ENCODE measurements around the gene STARD6. TPM values are rescaled to one million over a fixed set of nuclear protein-coding genes. Genes with fewer than 3 reads are reported as not detected.

STARD6 gene, protein sequence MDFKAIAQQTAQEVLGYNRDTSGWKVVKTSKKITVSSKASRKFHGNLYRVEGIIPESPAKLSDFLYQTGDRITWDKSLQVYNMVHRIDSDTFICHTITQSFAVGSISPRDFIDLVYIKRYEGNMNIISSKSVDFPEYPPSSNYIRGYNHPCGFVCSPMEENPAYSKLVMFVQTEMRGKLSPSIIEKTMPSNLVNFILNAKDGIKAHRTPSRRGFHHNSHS
- total RNA-seq (not detected), polyA plus RNA-seq (not detected)
- long read RNA-seq, donor 1 = 0 reads
- long read RNA-seq, donor 2 = 0 reads

DNA sequence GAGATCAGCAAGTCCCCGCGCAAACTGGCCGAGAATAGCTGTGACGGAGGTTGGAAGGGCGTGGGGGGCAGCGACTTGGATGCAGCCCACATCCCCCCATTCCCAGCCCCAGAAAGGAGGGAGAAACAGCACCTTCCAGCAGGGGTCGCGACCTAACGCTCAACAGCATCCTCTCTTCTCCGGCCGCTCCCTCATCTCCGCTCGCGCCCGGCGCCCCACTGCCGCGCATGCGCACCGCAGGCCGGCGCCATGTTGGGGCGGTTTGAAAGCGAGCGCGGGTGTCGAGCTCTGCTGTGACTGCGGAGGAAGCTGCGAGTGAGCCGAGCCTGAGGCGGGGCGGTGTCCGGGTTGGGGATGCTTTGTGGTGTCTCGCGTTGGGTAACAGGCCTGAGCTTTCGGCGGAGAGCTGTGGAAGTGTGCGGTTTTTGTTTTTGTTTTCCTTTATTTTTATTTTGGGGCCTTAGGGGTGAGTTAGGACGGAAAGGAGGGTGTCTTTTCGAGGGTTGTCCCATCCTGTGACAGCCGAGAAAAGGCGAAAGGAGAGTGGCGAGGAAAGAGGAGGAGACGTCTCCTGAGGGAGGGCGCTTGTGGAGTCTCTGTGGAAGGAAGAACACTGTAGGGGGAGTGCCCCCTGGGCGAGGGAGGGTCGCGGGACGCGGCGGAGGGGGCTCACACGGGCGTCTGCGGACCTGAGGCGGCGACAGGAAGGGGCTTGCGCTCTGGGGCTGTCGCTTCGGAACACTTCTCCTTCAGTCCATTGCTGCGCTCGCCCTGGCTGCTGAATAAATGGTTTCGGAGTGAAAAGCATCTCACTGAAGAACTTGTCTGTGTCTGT, at the start of gene STARD6, which contains the start of gene C18orf54:
Gene STARD6, minus strand, starts transcription at position 199 of the 835 bp plus-strand sequence. CDS start 3,285 bp downstream, outside the sequence.
Gene C18orf54, plus strand, starts transcription at position 247 of the 835 bp plus-strand sequence. CDS start 2,667 bp downstream, outside the sequence.
- WGBS, 2 donors = 0% methylated on average over 58 to 62 of the region's 62 CpGs
- DNase-seq (peak; percentile 92 to 94), ATAC-seq (ENCODE audit: low FRiP score) (peak; percentile 98)
- Histone ChIP-seq H3K36me3 (ENCODE audit: control insufficient read depth in 1 of 2, insufficient read depth in 2 of 2, low read length in 1 of 2) (no peaks in the 10 kb centered on the region), H3K27me3 (ENCODE audit: control insufficient read depth in 1 of 2, insufficient read depth in 2 of 2, low read length in 1 of 2) (no peaks in the 10 kb centered on the region), H3K9me3 (ENCODE audit: control insufficient read depth, low read length) (no peaks in the 10 kb centered on the region), H3K4me1 (ENCODE audit: control insufficient read depth in 1 of 2, insufficient read depth in 2 of 2, low read length in 2 of 2) (no peaks in the 10 kb centered on the region), H3K27ac (ENCODE audit: low read depth in 1 of 2, low read length in 2 of 2) (no peak within 1 kb of the TSS), H3K4me3 (ENCODE audit: low read length in 2 of 2) (peak within 1 kb of the TSS; percentile 66 to 67)
- intact Hi-C loops (cut with DNase I) = no loop called here

DNA sequence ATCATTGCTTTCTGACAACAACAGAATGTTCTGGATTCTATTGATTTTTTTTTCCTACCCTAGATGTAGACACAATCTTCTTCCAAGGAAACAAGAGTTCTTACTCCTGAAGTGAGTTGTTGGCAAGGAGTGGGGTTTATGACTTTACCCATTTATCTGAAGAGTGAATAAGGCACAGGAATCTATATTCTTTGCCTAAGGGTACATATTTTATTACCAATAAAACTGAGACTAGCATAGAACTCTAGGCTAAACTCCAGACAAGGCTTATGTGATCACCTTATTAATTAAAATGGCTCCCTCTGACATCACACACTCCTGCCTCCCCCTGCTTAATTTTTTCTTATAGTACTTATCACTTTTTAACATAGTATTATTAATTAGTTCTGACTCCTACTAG, 47.6 kb upstream of the STARD6 start:
- no peaks in the 10 kb centered on the region for H3K36me3 ChIP-seq (ENCODE audit: control insufficient read depth in 1 of 2, insufficient read depth in 2 of 2, low read length in 1 of 2)
- H3K27ac ChIP-seq (ENCODE audit: low read depth in 1 of 2, low read length in 2 of 2) = no peak overlapping the region
- ATAC-seq (ENCODE audit: low FRiP score) = no peak
- no peaks in the 10 kb centered on the region for H3K9me3 ChIP-seq (ENCODE audit: control insufficient read depth, low read length)
- intact Hi-C loops (cut with DNase I) = no loop called here
- H3K4me3 ChIP-seq (ENCODE audit: low read length in 2 of 2) = no peak overlapping the region
- no peak for DNase-seq
- H3K27me3 ChIP-seq (ENCODE audit: control insufficient read depth in 1 of 2, insufficient read depth in 2 of 2, low read length in 1 of 2) = no peaks in the 10 kb centered on the region
- no peaks in the 10 kb centered on the region for H3K4me1 ChIP-seq (ENCODE audit: control insufficient read depth in 1 of 2, insufficient read depth in 2 of 2, low read length in 2 of 2)

DNA sequence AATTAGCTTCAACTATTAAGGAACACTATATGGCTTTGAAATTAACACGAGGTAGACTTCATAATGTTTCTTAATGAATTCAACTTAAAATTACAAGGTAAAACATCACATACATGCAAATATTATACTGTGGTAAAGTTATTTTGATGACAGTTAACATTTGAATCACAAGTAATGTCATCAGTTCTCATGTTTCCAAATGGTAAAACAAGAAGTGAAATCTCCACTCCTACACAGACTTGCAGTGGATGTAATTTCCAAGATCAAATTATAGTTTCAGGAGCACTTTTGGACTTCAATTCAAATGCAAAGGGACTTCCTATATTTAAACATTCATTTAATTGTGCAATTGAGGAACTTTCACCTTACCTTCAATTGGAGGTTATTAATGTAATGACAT, 39.1 kb upstream of the STARD6 start:
- Histone ChIP-seq H3K36me3 (ENCODE audit: control insufficient read depth in 1 of 2, insufficient read depth in 2 of 2, low read length in 1 of 2) (no peaks in the 10 kb centered on the region), H3K27ac (ENCODE audit: low read depth in 1 of 2, low read length in 2 of 2) (no peak overlapping the region), H3K9me3 (ENCODE audit: control insufficient read depth, low read length) (no peaks in the 10 kb centered on the region), H3K27me3 (ENCODE audit: control insufficient read depth in 1 of 2, insufficient read depth in 2 of 2, low read length in 1 of 2) (no peaks in the 10 kb centered on the region), H3K4me3 (ENCODE audit: low read length in 2 of 2) (no peak overlapping the region), H3K4me1 (ENCODE audit: control insufficient read depth in 1 of 2, insufficient read depth in 2 of 2, low read length in 2 of 2) (no peaks in the 10 kb centered on the region)
- ATAC-seq (ENCODE audit: low FRiP score) = no peak
- intact Hi-C loops (cut with DNase I) = no loop called here
- 77 to 100% methylated on average over 1 of the region's 1 CpG for WGBS, 2 donors
- no peak for DNase-seq

DNA sequence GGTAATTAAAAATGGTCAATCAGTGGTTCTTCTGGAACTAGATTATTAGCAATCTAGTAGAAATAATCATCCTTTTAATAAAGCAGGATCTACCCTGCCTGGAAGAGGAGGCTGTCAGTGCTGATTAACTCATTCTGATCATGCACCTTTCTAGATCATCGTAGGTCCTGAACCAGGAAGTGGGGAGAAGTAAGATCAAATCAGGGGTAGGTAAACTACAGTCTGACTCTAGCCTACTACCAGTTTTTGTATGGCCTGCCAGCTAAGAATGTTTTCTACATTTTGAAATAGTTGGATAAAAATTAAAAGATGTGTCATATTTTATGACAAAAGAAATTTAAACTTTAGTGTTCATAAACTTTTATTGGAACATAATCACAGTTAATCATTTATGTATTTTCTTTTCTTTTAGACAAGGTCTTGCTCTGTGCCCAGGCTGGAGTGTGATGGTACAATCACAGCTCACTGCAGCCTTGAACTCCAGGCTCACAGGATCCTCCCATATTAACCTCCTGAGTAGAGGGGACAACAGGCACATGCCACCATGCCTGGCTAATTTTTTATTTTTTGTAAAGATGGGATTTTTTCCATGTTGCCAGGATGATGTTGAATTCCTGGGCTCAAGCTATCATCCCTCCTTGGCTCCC, 36.1 kb upstream of the STARD6 start:
- no peaks in the 10 kb centered on the region for H3K36me3 ChIP-seq (ENCODE audit: control insufficient read depth in 1 of 2, insufficient read depth in 2 of 2, low read length in 1 of 2)
- 75 to 82% methylated on average over 1 of the region's 1 CpG for WGBS, 2 donors
- no peak overlapping the region for H3K4me3 ChIP-seq (ENCODE audit: low read length in 2 of 2)
- intact Hi-C loops (cut with DNase I) = no loop called here
- H3K27me3 ChIP-seq (ENCODE audit: control insufficient read depth in 1 of 2, insufficient read depth in 2 of 2, low read length in 1 of 2) = no peaks in the 10 kb centered on the region
- DNase-seq (no peak), ATAC-seq (ENCODE audit: low FRiP score) (no peak)
- H3K4me1 ChIP-seq (ENCODE audit: control insufficient read depth in 1 of 2, insufficient read depth in 2 of 2, low read length in 2 of 2) = no peaks in the 10 kb centered on the region
- no peaks in the 10 kb centered on the region for H3K9me3 ChIP-seq (ENCODE audit: control insufficient read depth, low read length)
- H3K27ac ChIP-seq (ENCODE audit: low read depth in 1 of 2, low read length in 2 of 2) = no peak overlapping the region

DNA sequence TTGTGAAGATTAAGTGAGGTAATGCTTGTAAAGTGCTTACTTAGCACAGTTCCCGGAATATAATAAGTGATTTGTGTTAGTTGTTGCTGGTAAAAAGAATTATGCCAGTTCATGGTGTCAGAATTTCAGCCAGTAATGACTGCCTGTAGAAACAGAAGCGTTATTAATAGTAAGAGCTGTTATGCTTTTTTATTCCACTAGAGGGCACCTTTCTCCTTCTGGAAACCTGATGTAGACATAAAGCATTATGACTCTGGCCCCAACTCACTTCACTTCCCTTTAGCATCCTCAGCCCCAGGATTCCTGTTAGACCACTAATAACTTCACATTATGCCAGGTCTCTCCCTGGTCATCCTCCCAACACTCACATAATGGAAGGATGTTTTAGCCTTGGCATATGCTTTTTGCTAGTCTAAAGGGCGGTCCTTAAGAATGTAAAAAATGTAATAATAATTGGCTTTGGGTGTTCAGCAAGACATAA, 34.9 kb upstream of the STARD6 start:
- H3K36me3 ChIP-seq (ENCODE audit: control insufficient read depth in 1 of 2, insufficient read depth in 2 of 2, low read length in 1 of 2) = no peaks in the 10 kb centered on the region
- DNase-seq (no peak), ATAC-seq (ENCODE audit: low FRiP score) (peak; percentile 74)
- no peak overlapping the region for H3K27ac ChIP-seq (ENCODE audit: low read depth in 1 of 2, low read length in 2 of 2)
- no peaks in the 10 kb centered on the region for H3K9me3 ChIP-seq (ENCODE audit: control insufficient read depth, low read length)
- H3K4me3 ChIP-seq (ENCODE audit: low read length in 2 of 2) = no peak overlapping the region
- H3K4me1 ChIP-seq (ENCODE audit: control insufficient read depth in 1 of 2, insufficient read depth in 2 of 2, low read length in 2 of 2) = no peaks in the 10 kb centered on the region
- intact Hi-C loops (cut with DNase I) = no loop called here
- 31 to 32% methylated on average over 3 of the region's 3 CpGs for WGBS, 2 donors
- H3K27me3 ChIP-seq (ENCODE audit: control insufficient read depth in 1 of 2, insufficient read depth in 2 of 2, low read length in 1 of 2) = no peaks in the 10 kb centered on the region

DNA sequence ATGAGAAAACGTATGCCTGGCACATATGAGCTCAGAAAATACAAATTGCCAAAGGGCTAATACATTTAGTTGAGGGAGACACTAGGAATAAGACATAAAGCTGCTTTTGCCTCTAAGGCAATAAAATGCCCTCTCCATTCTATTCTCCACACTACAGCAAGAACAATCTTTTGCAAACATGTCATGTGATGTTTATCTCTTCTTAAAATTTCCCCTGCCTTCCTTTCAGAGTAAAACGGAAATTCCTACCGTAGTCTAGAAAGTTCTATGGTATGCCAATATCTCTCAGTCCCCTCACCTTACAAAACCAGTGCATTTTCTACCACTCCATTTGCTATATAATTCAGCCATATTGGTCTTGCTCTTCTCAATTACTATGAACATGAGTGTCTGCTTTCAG, 33.2 kb upstream of the STARD6 start:
- Histone ChIP-seq H3K4me3 (ENCODE audit: low read length in 2 of 2) (no peak overlapping the region), H3K9me3 (ENCODE audit: control insufficient read depth, low read length) (no peaks in the 10 kb centered on the region), H3K36me3 (ENCODE audit: control insufficient read depth in 1 of 2, insufficient read depth in 2 of 2, low read length in 1 of 2) (no peaks in the 10 kb centered on the region), H3K27ac (ENCODE audit: low read depth in 1 of 2, low read length in 2 of 2) (no peak overlapping the region), H3K4me1 (ENCODE audit: control insufficient read depth in 1 of 2, insufficient read depth in 2 of 2, low read length in 2 of 2) (no peaks in the 10 kb centered on the region), H3K27me3 (ENCODE audit: control insufficient read depth in 1 of 2, insufficient read depth in 2 of 2, low read length in 1 of 2) (no peaks in the 10 kb centered on the region)
- ATAC-seq (ENCODE audit: low FRiP score) = no peak
- WGBS, 2 donors = 36 to 54% methylated on average over 3 of the region's 3 CpGs
- no peak for DNase-seq
- intact Hi-C loops (cut with DNase I) = no loop called here

DNA sequence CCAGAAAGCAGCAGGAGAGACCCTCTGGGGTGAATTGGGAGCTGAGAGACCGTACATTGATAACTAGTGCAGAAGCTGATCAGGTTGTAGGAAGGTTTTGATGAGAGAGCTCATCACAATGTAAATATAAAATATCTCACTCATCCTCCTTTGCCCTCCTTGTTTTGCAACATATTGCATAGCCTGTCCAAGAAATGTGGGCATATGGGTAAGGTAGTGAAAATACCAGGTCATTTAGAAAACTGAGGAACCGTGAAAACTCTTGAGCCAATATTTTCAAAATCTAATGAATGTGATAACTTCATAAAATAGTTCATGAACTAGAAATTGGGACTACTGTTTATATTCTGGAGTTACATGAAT, 31.5 kb upstream of the STARD6 start:
- Histone ChIP-seq H3K27me3 (ENCODE audit: control insufficient read depth in 1 of 2, insufficient read depth in 2 of 2, low read length in 1 of 2) (no peaks in the 10 kb centered on the region), H3K4me1 (ENCODE audit: control insufficient read depth in 1 of 2, insufficient read depth in 2 of 2, low read length in 2 of 2) (no peaks in the 10 kb centered on the region), H3K9me3 (ENCODE audit: control insufficient read depth, low read length) (no peaks in the 10 kb centered on the region), H3K36me3 (ENCODE audit: control insufficient read depth in 1 of 2, insufficient read depth in 2 of 2, low read length in 1 of 2) (no peaks in the 10 kb centered on the region), H3K4me3 (ENCODE audit: low read length in 2 of 2) (no peak overlapping the region), H3K27ac (ENCODE audit: low read depth in 1 of 2, low read length in 2 of 2) (no peak overlapping the region)
- DNase-seq (no peak), ATAC-seq (ENCODE audit: low FRiP score) (no peak)
- 36% methylated on average over 2 of the region's 2 CpGs for WGBS, 2 donors
- intact Hi-C loops (cut with DNase I) = no loop called here

DNA sequence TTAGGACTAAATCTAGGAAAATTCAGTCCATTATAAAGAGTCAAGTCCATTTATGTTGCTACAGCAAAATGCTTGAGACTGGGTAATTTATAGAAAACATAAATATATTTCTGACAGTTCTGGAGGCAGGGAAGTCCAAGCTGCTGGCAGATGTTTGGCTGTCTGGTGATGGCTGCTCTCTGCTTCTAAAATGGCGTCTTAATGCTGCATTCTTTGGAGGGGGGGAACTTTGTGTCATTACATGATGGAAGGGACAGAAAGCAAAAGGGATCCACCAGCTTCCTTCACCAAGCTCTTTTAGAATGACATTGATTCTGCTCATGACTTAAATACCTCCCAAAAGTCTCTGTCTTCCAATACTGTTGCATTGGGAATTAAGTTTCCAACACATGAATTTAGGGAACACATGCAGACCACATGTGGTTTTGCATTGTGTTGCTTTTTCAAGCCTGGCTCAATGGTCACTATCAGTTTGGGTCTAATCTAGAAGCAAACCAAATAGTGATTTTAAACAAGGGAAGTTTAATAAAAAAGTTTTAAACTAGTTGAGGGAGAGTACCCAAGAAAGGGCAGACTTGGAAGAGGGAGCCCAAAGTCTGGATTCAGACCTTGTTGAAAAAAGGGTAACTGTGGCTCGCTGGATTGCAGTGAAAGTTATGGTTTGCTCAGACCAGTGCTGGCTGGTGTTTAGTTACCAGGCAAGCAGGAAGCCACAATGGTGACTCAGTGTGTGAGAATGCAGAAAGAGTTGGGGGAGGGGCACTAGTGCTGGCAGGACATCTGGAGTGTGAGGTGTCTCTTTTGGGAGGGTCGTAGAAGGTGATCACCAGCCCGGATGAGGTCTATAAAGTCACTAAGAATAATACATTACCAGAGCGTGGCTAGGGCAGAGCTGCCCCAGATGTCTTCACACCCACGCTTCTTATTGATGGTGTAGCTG, 30.8 kb upstream of the STARD6 start:
- Histone ChIP-seq H3K4me3 (ENCODE audit: low read length in 2 of 2) (no peak overlapping the region), H3K4me1 (ENCODE audit: control insufficient read depth in 1 of 2, insufficient read depth in 2 of 2, low read length in 2 of 2) (no peaks in the 10 kb centered on the region), H3K27ac (ENCODE audit: low read depth in 1 of 2, low read length in 2 of 2) (no peak overlapping the region), H3K36me3 (ENCODE audit: control insufficient read depth in 1 of 2, insufficient read depth in 2 of 2, low read length in 1 of 2) (no peaks in the 10 kb centered on the region), H3K9me3 (ENCODE audit: control insufficient read depth, low read length) (no peaks in the 10 kb centered on the region), H3K27me3 (ENCODE audit: control insufficient read depth in 1 of 2, insufficient read depth in 2 of 2, low read length in 1 of 2) (no peaks in the 10 kb centered on the region)
- 20 to 36% methylated on average over 6 of the region's 6 CpGs for WGBS, 2 donors
- DNase-seq (peak in 1 of 2 donors; percentile 63), ATAC-seq (ENCODE audit: low FRiP score) (no peak)
- intact Hi-C loops (cut with DNase I) = no loop called here
